B cell (primary cell): ENCODE measurements around the gene ARHGEF38.

Experiments
- EZH2 ChIP-seq: IDR thresholded peaks from 2 replicates; pipeline ENCODE4 v1.6.1; 2012; ENCODE audit warnings: borderline replicate concordance, low read depth, mild to moderate bottlenecking, moderate library complexity, low read length; ENCODE audit not compliant: insufficient read depth, poor library complexity, severe bottlenecking
- TF ChIP-seq, protein P1 (sequence below): fragments of 200-600 bp; IDR thresholded peaks from one replicate; pipeline ENCODE4 v1.8.0; 2022; ENCODE audit warnings: antibody characterized with exemption, mild to moderate bottlenecking

- no peak for TF ChIP-seq EZH2
- TF ChIP-seq, protein P1, sequence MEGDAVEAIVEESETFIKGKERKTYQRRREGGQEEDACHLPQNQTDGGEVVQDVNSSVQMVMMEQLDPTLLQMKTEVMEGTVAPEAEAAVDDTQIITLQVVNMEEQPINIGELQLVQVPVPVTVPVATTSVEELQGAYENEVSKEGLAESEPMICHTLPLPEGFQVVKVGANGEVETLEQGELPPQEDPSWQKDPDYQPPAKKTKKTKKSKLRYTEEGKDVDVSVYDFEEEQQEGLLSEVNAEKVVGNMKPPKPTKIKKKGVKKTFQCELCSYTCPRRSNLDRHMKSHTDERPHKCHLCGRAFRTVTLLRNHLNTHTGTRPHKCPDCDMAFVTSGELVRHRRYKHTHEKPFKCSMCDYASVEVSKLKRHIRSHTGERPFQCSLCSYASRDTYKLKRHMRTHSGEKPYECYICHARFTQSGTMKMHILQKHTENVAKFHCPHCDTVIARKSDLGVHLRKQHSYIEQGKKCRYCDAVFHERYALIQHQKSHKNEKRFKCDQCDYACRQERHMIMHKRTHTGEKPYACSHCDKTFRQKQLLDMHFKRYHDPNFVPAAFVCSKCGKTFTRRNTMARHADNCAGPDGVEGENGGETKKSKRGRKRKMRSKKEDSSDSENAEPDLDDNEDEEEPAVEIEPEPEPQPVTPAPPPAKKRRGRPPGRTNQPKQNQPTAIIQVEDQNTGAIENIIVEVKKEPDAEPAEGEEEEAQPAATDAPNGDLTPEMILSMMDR: no peak
Measured at GRCh38 chr4:105674011-105674410, 121.6 kb downstream of the ARHGEF38 start.
